Tibial artery (tissue), 4 donors: ENCODE results near the gene LCE2D.
"Not testable (repeated sequence)": the region's sequence is repeated elsewhere in the genome, so short reads cannot be mapped to it uniquely, and the experiment has no call there.

Source experiments
- DNase-seq, 2 donors: peaks; one replicate each; pipeline ENCODE4 v3.0.0-alpha.2; 2019
- H3K27ac ChIP-seq, 2 donors: fragments of 200-600 bp; sonication (generic) in 1 of 2; 1 replicate in 1 of 2; 2 replicates in 1 of 2; pipeline ENCODE4 v1.5.1; 2018 to 2019; ENCODE audit warnings: mild to moderate bottlenecking in 1 of 2
- H3K27me3 ChIP-seq, 2 donors: fragments of 200-600 bp; sonication (generic) in 1 of 2; one replicate each; pipeline versions ENCODE4 v1.5.1 to v1.6.0; 2016 to 2019
- H3K36me3 ChIP-seq, 3 donors: fragments of 200-600 bp; sonication (generic) in 2 of 3; one replicate each; pipeline ENCODE4 v1.5.1; 2016 to 2019; ENCODE audit warnings: mild to moderate bottlenecking in 2 of 3
- H3K4me1 ChIP-seq, 4 donors: fragments of 200-600 bp; sonication (generic) in 2 of 4; 1 replicate in 3 of 4; 2 replicates in 1 of 4; pipeline ENCODE4 v1.5.1; 2016 to 2019
- H3K4me3 ChIP-seq, 2 donors: fragments of 200-600 bp; sonication (generic) in 1 of 2; 1 replicate in 1 of 2; 2 replicates in 1 of 2; pipeline ENCODE4 v1.5.1; 2018 to 2019; ENCODE audit warnings: mild to moderate bottlenecking in 2 of 2
- H3K9me3 ChIP-seq, 3 donors: fragments of 200-600 bp; sonication (generic) in 1 of 3; one replicate each; pipeline ENCODE4 v1.5.1; 2016 to 2019
- CTCF ChIP-seq, 2 experiments: fragments of 200-600 bp in 1 of 2; fragments of 450-650 bp in 1 of 2; IDR thresholded peaks; one replicate each; pipeline ENCODE4 v1.5.1; 2017 to 2019; ENCODE audit warnings: antibody characterized with exemption in 2 of 2, mild to moderate bottlenecking in 1 of 2, moderate library complexity in 1 of 2
- intact Hi-C: fragments of 100-400 bp; cut with DNase I; formaldehyde crosslinking; loops from one replicate; pipeline ENCODE4 v1.15.0; 2023; ENCODE audit warnings: low total_unique reads

Gene LCE2D

GRCh38 chr1:152673016-152673415, 9.8 kb downstream of the LCE2D start:
- H3K36me3 ChIP-seq: no peaks in the 10 kb centered on the region
- H3K9me3 ChIP-seq: no peaks in the 10 kb centered on the region
- TF ChIP-seq CTCF (IDR thresholded peaks at IDR 0.05): no peak
- no peak overlapping the region for H3K4me3 ChIP-seq
- H3K4me1 ChIP-seq: no peaks in the 10 kb centered on the region
- no peak for DNase-seq
- no peaks in the 10 kb centered on the region for H3K27me3 ChIP-seq
- no peak overlapping the region for H3K27ac ChIP-seq
- intact Hi-C loops: no loop called here

- H3K36me3 ChIP-seq, H3K27ac ChIP-seq, H3K27me3 ChIP-seq, intact Hi-C loops, H3K4me1 ChIP-seq, H3K9me3 ChIP-seq, H3K4me3 ChIP-seq, DNase-seq: not testable (repeated sequence)
Observed at GRCh38 chr1:152674983-152675382, 11.8 kb downstream of the LCE2D start, which contains the start of gene LCE2C. TSS of gene LCE2C (plus strand) at chr1:152675279. CDS start at chr1:152676016, 737 bp downstream.

- intact Hi-C loops: no loop called here
- Histone ChIP-seq H3K27me3 (no peaks in the 10 kb centered on the region), H3K36me3 (no peaks in the 10 kb centered on the region), H3K27ac (no peak overlapping the region), H3K9me3 (no peaks in the 10 kb centered on the region), H3K4me3 (no peak overlapping the region), H3K4me1 (no peaks in the 10 kb centered on the region)
- TF ChIP-seq CTCF (IDR thresholded peaks at IDR 0.05): no peak
- DNase-seq: no peak
Observed at GRCh38 chr1:152679459-152679858, 16.3 kb downstream of the LCE2D start.

- Histone ChIP-seq H3K36me3 (no peaks in the 10 kb centered on the region), H3K4me3 (no peak overlapping the region), H3K9me3 (no peaks in the 10 kb centered on the region), H3K4me1 (no peaks in the 10 kb centered on the region), H3K27ac (no peak overlapping the region), H3K27me3 (no peaks in the 10 kb centered on the region)
- no peak for TF ChIP-seq CTCF (IDR thresholded peaks at IDR 0.05)
- DNase-seq: no peak
- intact Hi-C loops: no loop called here
Observed at GRCh38 chr1:152681616-152682015, 18.4 kb downstream of the LCE2D start.

- no peak for TF ChIP-seq CTCF (IDR thresholded peaks at IDR 0.05)
- Histone ChIP-seq H3K9me3 (no peaks in the 10 kb centered on the region), H3K27ac (no peak overlapping the region), H3K27me3 (no peaks in the 10 kb centered on the region), H3K36me3 (no peaks in the 10 kb centered on the region), H3K4me3 (no peak overlapping the region), H3K4me1 (no peaks in the 10 kb centered on the region)
- no peak for DNase-seq
- intact Hi-C loops: no loop called here
Observed at GRCh38 chr1:152683846-152684245, 20.7 kb downstream of the LCE2D start.

- H3K27ac ChIP-seq, H3K36me3 ChIP-seq, intact Hi-C loops, DNase-seq, H3K4me3 ChIP-seq, H3K4me1 ChIP-seq, H3K27me3 ChIP-seq, H3K9me3 ChIP-seq: not testable (repeated sequence)
Observed at GRCh38 chr1:152685823-152686222, 22.6 kb downstream of the LCE2D start, which contains the start of gene LCE2B. TSS of gene LCE2B (plus strand) at chr1:152686123. CDS start at chr1:152686844, 721 bp downstream.
